SW480 (cell line): Measurements from ENCODE around the gene SPAG7.

Source experiments
- DNase-seq: peaks from one replicate; pipeline ENCODE4 v3.0.0-alpha.2; 2016; ENCODE audit warnings: low spot score

The SPAG7 gene, protein sequence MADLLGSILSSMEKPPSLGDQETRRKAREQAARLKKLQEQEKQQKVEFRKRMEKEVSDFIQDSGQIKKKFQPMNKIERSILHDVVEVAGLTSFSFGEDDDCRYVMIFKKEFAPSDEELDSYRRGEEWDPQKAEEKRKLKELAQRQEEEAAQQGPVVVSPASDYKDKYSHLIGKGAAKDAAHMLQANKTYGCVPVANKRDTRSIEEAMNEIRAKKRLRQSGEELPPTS

DNA sequence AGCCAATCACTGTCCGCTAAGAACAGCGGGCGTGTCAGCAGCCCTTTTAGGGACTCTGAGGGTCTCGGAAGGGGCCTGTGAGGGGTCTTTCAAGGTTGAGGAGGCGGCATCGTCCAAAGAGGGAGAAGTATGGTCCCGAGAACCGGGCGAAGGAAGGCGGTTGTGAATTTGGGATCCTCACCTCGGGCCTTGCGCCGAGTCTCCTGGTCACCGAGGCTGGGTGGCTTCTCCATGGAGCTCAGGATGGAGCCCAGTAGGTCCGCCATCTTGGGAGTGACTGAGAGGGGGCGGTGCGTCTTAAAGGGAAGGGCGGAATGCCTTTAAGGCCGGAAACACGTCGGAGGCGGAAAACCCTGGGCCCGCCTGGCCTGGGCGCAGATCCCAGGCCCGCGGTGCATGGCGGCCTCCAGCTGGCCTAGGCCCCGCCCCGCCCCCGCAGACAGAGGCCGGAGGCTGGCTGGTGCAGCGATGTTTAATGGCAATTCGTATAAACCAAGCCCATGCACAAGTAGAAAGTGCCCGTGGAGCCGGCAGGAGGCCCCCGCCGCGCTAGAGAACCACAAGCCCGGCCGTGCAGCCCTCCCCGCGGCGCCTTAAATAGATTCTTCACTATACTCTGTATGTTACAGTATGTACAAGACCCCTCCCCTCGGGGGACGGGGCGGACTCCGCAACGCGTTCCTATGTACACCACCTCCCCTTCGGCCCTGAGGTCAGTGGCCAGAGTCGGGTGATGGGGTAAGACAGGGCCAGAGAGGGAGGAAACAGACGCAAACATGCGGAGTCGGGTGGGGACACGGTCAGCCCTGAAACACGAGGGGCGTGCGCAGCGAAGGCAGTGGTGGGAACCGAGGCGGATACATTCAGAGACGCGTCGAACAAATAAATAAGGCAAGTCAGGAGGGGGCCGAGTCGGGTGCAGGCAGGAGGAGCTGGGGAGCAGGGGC lies at the start of gene SPAG7:
SPAG7 (minus strand) TSS at position 279 of the 947 bp plus-strand sequence; CDS start at position 266, 13 bp downstream.
- peak; percentile 92 for DNase-seq

DNA sequence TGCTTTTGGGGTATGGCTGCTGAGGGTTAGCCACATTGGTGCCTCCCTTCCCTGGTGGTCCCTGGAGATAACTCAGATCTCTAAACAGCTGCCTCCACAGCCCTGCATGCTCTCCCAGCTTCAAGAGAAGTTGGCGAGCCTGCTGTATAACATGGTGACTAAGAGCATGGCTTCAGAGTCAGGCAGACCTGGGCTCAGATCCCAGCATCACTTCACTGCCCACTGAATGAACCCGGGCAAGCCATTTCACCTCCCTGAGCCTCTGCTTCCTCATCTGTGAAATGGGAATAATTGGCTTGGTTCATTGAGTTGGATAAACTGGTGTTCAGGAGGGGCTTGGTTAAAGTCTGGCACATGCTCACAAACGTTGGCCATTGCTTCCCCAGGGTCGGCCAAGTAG lies 46.7 kb upstream of the SPAG7 start:
- DNase-seq: no peak

DNA sequence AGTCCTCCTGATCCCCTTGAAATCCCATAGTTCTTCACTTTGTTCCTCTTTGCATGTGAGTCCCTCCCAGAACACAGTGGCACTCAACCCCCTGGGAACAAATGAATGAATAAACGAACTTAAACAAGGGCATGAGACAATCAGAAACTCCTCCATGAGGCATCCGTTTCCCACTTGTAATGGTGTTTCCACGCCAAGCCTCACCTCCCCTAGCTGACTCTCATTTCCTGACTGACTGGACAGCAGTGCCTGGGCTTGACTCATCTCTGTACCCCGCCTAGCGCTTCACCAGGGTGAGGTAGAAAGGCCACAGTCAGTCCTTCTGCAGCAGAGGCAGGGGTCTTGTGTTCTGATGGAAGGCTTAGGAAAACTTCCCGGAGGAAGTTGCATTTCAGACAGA lies 44.3 kb upstream of the SPAG7 start:
- no peak for DNase-seq

DNA sequence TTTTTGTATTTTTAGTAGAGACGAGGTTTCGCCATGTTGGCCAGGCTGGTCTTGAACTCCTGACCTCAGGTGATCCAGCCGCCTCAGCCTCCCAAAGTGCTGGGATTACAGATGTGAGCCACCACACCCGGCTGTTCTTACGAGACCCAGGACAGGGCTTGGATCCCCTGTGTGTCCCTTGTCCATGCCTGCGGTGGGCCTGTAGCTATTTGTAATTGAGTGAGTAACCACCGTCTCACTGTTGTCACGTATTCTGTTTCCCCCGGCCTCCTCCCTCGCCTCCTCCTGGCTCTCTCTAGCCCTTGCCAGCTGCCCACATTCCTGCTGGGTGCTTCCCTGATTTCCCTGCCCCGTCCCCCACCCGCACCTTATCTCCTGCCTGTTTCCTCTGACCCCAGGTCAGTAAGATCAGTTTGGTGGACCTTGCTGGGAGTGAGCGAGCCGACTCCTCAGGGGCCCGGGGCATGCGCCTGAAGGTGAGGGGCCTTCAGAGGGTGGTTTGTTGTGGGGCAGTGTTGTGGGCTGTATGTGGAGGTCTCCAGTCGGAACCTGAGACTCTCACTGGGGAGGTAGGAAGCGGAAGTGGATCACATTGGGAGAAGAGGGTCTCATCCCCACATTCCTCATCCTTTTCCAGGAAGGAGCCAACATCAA lies 35.7 kb upstream of the SPAG7 start:
- no peak for DNase-seq

DNA sequence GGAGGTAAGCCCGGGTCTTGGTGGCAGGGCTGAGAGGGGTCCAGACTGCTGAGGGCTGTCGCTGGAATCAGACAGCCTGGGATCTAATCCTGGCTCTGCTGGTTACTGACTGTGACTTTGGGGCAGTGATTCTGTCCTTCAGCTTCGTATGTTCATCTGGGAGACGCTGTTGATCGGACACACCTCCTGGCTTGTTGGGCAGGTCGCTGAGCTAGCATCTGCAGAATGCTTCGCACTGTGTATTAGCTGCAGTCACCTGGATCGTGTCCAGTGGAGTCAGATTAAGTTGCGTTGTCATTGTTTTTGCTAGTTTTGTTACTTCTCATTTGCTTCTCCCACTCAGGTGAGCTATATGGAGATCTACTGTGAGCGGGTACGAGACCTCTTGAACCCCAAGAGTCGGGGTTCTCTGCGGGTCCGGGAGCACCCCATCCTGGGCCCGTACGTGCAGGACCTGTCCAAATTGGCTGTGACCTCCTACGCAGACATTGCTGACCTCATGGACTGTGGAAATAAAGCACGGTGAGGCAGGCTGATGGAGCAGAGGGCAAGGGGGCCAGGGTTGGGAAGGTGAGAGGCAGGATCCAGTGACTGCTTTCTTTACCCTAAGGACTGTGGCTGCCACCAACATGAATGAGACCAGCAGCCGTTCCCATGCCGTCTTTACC lies 34.6 kb upstream of the SPAG7 start:
- no peak for DNase-seq

DNA sequence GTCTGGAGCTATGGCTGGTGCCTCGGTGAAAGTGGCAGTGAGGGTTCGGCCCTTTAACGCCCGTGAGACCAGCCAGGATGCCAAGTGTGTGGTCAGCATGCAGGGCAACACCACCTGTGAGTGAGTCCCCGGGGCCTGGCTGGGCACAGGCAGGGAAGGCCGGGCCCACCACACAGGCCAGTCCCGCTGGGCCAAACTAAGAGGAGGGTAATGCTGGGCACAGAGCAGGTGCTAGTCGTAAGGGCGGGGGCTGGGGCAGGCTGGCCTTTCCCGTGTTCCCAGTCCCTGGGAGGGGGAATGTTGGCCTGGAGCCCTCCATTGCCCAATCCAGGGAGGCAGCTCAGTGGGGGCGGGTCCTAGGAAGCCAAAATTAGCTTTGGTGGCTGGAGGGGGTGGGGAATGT lies 32.6 kb upstream of the SPAG7 start:
- no peak for DNase-seq

DNA sequence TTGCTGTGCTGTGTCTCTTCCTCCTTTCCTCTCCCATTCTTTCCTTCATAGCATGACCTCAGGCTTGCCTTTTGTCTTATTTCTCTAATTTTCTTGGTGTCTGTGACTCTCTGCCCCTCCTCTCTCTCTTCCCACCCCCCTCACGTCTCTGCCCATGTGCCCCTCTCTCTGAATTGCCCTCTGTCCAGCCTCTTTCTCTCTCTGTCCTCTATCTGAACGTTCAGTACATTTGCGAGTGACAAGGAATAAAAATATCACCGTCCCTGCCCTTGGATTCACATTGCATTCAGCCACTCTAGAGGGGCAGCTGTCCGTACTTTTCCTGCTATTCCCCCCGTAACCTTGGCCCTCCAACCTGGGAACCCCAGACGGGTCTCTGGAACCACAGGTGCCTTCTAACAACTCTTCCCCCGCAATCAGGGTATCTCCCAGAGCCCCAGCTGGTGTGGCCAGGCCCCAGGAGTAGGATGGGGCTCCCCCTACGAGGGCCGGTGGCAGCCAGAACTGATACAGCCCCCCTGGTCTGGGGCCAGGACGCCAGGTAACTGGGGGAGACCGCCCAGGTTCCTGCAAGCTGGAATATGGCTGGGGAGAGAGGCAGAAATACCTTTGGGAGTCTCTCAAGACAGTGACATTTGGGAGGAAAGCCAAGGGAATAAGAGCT lies 31.9 kb upstream of the SPAG7 start:
- no peak for DNase-seq

DNA sequence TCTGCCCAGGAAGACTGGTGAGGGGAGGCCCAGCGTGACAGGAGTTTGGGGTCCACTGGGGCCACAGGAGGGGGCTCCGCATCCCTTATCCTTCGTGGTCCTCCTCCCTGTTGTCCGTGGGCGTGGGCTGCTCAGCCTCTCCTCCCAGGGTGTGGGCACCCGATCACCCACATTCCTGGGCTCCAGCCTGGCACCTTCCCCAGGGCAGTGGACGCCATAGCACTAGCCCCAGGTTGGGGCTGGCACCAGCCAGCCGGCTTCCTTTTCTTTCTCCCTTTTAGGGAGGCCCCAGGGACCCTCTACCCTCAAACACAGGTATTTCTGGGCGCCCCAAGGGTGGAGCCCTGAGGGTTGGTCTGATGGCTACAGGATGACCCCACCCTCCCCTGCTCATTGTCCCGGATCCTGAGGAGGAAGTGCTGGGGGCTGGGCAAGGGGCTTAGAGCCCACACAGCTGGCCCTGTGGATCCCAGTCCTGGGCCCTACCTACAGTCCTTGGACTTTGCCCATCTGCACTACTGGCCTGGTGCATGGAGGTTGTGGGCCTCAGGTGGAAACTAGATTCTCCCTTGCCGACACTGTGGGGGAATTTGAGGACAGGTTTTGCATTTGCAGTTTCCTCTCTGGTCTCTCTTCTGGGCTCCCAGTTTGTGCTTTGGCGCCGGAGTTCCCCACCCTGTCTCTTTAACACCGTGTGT lies 31.3 kb upstream of the SPAG7 start:
- DNase-seq: no peak

DNA sequence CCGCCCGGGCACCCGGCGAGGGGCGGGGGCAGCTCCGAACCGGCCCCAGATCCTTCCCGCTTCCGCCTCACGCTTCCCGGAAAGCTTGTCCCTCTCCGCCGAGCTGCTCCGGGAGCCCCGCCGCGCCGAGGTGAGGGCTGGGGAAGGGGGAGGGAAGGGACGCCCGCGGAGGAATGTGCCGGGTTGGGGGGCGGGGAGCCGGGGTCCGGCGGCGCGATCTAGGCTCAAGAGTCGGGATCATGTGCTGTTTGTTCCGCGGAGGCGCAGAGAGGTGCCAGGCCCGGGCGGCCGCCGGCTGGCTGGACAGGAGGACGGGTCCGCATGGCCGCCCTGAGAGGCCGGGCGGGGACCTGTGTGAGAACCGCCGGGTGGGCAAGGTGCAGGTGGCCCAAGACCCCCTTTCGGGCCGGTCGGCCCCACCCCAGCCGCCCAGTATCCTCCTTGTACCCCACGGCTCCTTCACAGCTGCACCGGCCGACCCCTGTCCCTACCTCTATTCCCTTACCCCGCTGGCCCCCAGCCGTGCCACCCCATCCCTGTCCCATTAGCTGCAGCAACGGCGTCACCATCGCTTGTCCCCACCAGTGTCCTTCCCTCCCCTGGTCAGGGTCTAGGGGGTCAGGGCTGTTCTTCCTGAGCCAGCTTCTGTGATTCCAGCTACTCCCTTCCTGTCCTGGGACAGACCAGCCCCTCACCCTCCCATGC lies 30.6 kb upstream of the SPAG7 start:
- no peak for DNase-seq

DNA sequence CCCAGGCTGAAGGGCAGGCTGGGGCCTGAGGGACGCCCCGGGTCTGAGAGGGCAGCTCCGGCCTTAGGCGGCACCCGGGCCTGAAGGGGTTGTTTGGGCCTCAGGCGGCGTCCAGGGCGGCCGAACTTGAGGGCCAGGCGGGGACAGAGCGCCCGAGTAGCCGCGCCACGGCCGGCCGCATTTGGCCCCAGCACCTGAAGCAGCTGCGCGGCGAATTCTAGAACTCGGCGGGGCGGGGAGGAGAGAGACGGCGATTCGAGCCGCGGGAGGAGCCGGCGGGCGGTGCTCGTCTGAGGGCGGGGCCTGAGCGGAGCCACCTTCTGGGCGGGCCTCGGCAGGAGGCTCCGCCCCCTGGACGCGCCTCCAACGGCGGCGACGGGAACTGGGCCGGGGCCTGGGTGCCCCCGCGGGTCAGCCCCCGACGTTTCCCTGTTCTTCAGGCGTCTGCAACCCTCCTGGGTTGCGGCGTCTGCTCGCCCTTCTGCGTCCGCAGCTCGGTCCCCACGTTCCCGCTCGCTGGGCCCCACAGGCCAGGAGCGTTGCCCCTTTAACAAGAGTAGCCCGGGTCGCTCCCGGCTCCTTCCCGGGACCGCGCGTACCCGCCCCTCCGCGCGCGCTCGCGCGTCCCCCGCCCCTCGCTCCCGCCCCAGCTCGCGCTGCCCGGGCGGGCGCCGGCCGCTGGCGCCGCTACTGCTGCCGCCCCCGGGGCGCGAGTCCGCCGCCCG lies 29.8 kb upstream of the SPAG7 start, which contains the start of the genes INCA1 and KIF1C:
INCA1 (minus strand) TSS at position 221 of the 725 bp plus-strand sequence. CDS start 3,085 bp downstream, outside the sequence.
KIF1C (plus strand) TSS at position 649 of the 725 bp plus-strand sequence. CDS start 2,297 bp downstream, outside the sequence.
- peak; percentile 87 for DNase-seq

DNA sequence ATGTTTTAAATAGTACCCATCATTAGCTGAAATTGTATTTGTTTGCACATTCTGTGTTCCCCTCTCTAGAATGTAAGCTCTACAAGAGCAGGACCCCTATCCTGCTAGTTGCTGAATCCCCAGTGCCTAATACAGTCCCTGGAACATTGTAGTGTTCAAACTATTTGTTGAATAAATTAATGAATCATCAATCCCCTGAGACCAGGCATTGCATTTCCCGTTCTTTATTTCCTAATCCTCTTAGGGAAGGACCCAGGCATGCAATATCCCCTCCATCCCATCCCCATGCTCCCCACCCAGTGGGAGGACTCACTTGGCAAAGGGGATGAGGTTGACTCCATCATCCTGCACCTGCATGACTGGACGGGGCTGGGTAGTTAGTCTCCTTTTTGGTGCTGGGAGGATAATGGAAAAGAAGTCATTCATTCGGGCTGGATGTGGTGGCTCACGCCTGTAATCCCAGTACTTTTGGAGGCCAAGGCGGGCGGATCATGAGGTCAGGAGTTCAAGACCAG lies 26.5 kb upstream of the SPAG7 start:
- DNase-seq: no peak

DNA sequence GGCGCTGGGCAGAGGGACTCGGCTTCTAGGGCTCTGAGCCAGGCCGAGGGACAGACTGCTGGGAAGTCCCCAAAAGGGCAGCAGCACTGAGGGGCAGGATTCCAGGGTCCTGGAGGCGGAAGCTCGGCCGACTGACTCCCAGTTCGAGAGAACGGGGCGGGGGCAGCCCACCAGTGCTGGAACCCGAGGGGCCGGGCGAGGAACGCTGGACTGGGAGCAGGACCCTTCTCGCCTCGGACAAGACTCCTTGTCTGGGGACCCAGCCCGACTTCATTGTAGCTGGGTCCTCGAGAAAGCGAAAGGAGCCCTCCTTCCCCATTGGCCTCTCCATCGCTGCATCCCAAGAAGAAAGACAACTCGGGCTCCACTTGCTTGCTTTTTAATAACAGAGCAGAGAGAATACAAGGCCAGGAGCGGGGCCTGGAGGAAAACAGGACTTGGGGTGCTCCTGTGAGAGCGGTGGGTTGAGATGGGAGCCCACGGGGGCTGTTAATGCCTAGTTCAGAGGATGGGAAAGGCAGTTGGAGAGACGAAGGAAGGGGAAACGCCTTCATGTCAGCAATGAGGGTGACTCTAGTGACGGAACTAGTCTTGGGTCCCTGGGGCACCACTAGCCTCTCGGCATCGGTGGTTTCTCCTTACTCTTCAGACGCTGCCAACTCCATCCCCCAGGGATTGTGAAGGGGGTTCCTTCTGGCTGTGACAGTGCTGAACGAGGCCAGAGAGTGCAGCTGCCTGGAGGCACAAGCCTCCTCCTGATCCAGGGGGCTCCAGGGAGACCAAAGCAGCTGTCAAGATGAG lies 20.4 kb upstream of the SPAG7 start:
- no peak for DNase-seq

DNA sequence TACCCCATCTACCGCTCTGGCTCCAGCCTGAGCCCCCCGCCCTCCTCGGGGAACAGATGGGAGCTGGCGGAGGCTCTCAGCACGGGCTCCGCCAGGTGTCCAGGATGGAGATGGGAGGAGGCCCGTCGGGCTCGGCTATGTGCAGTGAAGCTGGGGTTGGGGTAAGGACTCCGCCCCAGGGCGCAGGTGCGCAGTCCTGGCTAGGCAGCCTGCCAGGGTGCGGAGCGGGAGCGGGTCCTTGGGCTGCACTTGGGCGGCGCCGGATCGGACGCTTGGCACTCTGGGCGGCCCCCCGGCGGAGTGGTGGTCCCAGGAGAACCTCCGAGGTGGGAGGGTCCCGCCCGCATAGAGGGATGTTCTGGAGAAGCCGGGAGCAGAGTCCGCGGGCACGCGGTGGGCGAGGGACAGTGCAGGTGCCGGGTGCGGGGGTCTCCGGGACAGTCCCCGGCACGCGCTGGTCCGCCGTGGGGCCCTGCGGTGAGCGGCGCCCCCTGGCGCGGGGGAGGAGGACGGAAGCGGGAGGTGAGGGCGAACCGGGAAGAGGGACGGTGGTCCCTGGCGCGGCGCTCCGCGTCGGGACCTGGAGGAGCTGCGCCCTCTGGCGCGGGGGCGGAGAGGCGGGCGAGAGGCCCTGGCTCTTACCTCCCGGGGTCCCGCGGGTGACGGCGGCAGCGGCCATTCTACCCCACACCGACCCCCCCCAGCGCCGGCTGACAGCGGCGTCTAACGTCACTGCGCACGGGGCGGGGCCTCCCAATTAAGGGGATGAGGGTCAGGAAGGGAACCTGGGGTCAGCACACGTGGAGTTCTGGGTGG lies 19.5 kb upstream of the SPAG7 start, which contains the start of gene CAMTA2:
CAMTA2 (minus strand) TSS at position 725 of the 816 bp plus-strand sequence. CDS start 1,453 bp downstream, outside the sequence.
- DNase-seq: peak; percentile 74

DNA sequence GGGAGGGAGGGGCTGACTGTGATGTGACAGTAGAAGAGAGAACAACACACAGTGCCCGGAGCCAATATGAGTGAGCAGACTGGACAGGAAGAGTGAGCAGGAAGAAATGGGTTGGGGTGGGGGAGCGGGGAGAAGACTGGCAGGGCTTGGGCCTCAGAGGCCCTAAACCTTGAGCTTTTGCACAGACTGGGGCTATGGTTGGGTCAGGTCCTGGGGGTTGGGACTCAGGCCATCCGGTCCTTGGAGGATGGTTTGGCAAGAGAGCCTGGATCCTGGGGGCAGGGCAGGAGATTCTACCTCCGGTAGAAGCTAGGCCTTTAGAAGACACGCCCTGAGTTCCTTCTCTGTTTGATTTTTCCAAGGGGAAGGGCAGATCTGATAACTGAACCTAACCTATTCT lies 18.8 kb upstream of the SPAG7 start:
- DNase-seq: peak; percentile 21

DNA sequence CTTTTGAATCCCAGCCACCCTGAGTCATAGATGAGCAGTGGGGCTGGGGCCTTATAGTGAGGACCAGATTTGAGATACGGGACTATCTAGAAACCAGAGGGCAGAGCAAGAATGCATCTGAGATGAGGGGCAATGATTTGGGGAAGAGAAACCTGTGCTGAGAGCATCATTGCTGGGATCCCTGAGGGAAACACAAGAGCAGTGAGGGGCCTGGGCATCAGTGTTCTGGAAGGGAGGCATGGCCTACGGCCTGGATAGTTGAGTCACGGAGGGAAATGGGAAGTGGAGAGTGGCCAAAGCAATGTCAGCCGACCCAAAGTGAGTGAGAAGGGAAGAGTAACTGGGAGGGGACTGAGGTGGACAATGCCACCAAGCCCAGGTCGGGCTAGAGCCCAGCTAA lies 14.7 kb upstream of the SPAG7 start:
- no peak for DNase-seq

DNA sequence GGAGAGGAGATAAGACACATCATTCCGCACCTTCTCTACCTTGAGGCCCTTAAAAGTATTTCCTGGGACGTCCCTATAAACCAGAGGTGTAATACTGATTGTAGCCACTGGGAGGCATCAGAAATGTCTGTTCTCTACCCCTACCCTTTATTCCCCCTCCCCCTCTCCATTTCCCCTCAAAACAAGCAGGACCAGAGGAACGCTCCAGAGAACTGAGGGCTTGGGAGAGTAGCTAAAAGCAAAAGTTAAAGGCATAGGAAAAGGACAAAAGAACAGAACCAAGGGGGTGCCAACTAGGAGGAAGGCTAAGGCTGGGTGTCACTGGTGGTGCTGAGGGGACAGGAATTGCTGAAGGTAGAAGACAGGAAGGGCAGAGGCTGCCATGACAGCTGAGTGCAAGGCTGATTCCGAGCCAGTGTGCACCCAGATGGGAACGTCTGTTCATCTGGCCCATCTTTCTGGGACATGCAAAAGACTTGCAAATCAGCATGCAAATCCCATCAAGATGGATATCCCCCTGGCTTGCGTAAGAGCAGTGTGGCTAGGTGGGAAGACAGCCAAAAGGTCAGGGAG lies 13.1 kb upstream of the SPAG7 start:
- DNase-seq: peak; percentile 45

DNA sequence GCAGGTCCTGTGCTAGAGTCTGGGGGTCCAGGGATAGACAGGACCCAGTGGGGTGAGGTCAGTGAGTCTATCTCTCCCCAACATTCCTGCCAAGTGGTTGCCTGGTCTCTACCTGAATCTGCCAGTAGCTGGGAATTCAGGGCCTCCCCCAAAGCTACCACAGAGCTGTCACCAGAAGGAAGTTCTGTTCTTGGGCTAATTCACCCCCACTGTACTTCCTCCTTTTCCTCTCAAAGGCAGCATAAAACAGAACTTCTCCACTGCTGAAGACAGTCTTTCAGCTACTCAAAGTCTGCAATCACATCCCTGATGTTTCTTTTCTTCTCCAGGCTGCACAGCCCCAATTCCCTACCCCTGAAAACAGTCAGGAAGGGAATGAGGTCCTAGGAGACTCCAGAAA lies 11.1 kb upstream of the SPAG7 start:
- DNase-seq: no peak
